ENCODE results near the gene MDC1.
"Not testable (repeated sequence)": the region's sequence is repeated elsewhere in the genome, so short reads cannot be mapped to it uniquely, and the experiment has no call there.

The MDC1 gene, protein sequence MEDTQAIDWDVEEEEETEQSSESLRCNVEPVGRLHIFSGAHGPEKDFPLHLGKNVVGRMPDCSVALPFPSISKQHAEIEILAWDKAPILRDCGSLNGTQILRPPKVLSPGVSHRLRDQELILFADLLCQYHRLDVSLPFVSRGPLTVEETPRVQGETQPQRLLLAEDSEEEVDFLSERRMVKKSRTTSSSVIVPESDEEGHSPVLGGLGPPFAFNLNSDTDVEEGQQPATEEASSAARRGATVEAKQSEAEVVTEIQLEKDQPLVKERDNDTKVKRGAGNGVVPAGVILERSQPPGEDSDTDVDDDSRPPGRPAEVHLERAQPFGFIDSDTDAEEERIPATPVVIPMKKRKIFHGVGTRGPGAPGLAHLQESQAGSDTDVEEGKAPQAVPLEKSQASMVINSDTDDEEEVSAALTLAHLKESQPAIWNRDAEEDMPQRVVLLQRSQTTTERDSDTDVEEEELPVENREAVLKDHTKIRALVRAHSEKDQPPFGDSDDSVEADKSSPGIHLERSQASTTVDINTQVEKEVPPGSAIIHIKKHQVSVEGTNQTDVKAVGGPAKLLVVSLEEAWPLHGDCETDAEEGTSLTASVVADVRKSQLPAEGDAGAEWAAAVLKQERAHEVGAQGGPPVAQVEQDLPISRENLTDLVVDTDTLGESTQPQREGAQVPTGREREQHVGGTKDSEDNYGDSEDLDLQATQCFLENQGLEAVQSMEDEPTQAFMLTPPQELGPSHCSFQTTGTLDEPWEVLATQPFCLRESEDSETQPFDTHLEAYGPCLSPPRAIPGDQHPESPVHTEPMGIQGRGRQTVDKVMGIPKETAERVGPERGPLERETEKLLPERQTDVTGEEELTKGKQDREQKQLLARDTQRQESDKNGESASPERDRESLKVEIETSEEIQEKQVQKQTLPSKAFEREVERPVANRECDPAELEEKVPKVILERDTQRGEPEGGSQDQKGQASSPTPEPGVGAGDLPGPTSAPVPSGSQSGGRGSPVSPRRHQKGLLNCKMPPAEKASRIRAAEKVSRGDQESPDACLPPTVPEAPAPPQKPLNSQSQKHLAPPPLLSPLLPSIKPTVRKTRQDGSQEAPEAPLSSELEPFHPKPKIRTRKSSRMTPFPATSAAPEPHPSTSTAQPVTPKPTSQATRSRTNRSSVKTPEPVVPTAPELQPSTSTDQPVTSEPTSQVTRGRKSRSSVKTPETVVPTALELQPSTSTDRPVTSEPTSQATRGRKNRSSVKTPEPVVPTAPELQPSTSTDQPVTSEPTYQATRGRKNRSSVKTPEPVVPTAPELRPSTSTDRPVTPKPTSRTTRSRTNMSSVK (N-terminal part only)

DNA sequence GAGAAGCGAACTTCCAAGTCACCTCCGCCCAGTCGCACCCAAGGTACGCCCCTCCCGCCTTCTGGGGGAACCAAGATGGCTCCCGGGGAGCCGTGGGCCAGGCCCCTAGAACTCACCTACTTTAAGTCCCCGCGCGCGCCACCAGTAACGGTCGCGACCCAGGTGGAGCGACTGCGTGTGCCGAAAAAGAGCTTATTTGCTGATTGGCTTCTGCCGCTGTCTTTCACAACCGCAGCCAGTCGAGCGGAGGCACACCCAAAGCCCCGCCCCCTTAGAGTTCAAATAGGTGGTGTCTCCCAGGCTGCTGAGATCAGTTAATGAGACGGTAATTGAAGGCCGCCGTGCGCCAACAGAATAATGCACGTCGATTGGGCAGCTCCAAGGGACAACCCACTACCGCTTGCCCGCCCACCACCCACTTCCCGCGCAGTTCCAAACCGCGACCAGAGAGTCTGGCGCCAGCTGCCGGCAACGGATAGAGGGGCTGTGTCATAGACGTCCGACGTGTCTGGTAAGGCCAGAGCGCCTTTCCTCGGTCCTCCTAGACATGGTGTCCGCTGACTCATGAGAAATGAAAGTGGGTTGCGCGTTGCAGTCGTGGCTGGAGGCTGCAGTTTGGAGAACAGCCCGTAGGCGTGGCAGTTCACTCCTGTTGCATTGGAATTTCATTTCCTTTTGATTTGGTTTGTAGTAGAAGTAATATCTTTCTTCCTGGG is at the start of gene MDC1:
Gene MDC1 (minus strand): TSS at position 153 of the 716 bp plus-strand sequence. CDS start 2,106 bp downstream, outside the sequence.
- H3K27ac ChIP-seq (ENCODE audit: low read depth, low read length) = peak within 1 kb of the TSS; percentile 93
- H3K4me1 ChIP-seq (ENCODE audit: control insufficient read depth, insufficient read depth, low read length) = peaks cover 18% of the 10 kb centered on the region
- H3K27me3 ChIP-seq (ENCODE audit: control insufficient read depth, insufficient read depth, low read length) = no peaks in the 10 kb centered on the region
- H3K36me3 ChIP-seq (ENCODE audit: control insufficient read depth, insufficient read depth, low read length) = peaks cover 38% of the 10 kb centered on the region
- no peaks in the 10 kb centered on the region for H3K9me3 ChIP-seq (ENCODE audit: control insufficient read depth, insufficient read depth, low read length)
- peak within 1 kb of the TSS; percentile 96 for H3K9ac ChIP-seq (ENCODE audit: low read depth, low read length)
- H3K4me3 ChIP-seq (ENCODE audit: low read depth, low read length) = peak within 1 kb of the TSS; percentile 77

DNA sequence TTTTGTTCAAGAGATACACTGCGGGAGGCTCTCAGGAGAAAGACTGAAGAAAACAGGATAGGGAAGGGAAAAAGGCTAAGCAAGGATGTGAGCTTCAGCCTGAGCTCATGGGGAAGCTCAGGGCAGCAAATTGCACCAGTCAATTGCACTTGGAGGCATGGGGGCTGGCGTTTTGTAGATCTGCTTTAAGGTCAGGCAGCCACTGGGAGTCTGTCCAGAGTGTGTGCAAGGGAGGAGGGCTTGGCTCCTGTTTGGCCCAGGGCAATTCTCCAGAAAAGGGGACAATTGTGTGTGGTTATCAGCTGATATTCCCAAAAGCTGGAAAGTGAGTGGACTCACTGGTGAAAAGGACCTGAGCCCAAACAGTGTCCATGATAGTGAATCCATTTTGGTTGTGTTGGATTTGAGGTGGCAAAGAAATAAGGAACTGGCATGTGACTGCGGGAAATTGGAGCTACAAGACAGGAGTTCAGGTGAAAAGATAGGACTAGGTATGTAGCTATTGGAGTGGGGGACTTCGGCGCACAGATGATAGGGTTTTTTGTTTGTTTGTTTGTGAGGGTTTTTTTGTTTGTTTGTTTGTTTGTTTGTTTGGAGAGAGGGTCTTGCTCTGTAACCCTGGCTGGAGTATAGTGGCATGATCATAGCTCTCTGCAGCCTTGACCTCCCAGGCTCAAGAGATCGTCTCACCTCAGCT is 49.5 kb upstream of the MDC1 start:
- Histone ChIP-seq H3K27me3 (ENCODE audit: control insufficient read depth, insufficient read depth, low read length) (no peaks in the 10 kb centered on the region), H3K9ac (ENCODE audit: low read depth, low read length) (no peak overlapping the region), H3K36me3 (ENCODE audit: control insufficient read depth, insufficient read depth, low read length) (no peaks in the 10 kb centered on the region), H3K4me1 (ENCODE audit: control insufficient read depth, insufficient read depth, low read length) (peaks cover 49% of the 10 kb centered on the region), H3K9me3 (ENCODE audit: control insufficient read depth, insufficient read depth, low read length) (no peaks in the 10 kb centered on the region), H3K27ac (ENCODE audit: low read depth, low read length) (peak overlapping the region; percentile 95), H3K4me3 (ENCODE audit: low read depth, low read length) (no peak overlapping the region)

DNA sequence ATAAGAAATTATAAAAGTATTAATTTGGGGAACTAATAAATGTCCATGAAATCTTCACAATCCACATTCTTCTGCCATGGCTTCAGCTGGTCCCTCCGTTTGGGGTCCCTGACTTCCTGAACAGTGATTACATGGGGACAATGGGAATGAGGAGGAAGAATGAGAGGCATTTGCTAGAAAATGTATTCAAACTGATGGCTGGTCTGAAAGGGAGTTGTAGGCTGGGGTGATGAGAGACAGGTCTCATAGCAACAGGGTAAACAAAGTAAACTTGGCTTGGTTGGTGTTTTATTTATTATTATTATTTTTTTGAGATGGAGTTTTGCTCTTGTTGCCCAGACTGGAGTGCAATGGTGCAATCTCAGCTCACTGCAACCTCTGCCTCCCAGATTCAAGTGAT is 48.4 kb upstream of the MDC1 start:
- H3K27ac ChIP-seq (ENCODE audit: low read depth, low read length) = peak overlapping the region; percentile 95
- H3K9ac ChIP-seq (ENCODE audit: low read depth, low read length); H3K4me3 ChIP-seq (ENCODE audit: low read depth, low read length); H3K36me3 ChIP-seq (ENCODE audit: control insufficient read depth, insufficient read depth, low read length); H3K27me3 ChIP-seq (ENCODE audit: control insufficient read depth, insufficient read depth, low read length); H3K9me3 ChIP-seq (ENCODE audit: control insufficient read depth, insufficient read depth, low read length): not testable (repeated sequence)
- peaks cover 52% of the 10 kb centered on the region for H3K4me1 ChIP-seq (ENCODE audit: control insufficient read depth, insufficient read depth, low read length)

DNA sequence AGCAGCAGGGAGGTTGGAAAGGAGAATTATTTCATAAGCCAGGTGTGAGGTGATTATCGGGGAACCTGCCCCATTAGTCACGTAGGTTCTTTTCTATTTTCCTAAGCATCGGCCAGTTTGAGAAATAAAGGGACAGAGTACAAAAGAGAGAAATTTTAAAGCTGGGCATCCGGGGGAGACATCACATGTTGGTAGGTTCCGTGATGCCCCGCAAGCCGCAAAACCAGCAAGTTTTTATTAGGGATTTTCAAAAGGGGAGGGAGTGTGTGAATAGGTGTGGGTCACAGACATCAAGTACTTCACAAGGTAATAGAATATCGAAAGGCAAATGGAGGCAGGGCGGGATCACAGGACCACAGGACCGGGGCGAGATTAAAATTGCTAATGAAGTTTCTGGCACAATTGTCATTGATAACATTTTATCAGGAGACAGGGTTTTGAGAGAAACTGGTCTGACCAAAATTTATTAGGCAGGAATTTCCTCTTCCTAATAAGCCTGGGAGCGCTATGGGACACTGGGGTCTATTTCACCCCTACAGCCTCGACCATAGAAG is 47.5 kb upstream of the MDC1 start:
- not testable (repeated sequence) for H3K27me3 ChIP-seq (ENCODE audit: control insufficient read depth, insufficient read depth, low read length); H3K36me3 ChIP-seq (ENCODE audit: control insufficient read depth, insufficient read depth, low read length); H3K9me3 ChIP-seq (ENCODE audit: control insufficient read depth, insufficient read depth, low read length)
- Histone ChIP-seq H3K27ac (ENCODE audit: low read depth, low read length) (peak overlapping the region; percentile 95), H3K4me3 (ENCODE audit: low read depth, low read length) (peak overlapping the region; percentile 15), H3K9ac (ENCODE audit: low read depth, low read length) (peak overlapping the region; percentile 5; the same call in 1 of the 2 replicates), H3K4me1 (ENCODE audit: control insufficient read depth, insufficient read depth, low read length) (peaks cover 44% of the 10 kb centered on the region)

DNA sequence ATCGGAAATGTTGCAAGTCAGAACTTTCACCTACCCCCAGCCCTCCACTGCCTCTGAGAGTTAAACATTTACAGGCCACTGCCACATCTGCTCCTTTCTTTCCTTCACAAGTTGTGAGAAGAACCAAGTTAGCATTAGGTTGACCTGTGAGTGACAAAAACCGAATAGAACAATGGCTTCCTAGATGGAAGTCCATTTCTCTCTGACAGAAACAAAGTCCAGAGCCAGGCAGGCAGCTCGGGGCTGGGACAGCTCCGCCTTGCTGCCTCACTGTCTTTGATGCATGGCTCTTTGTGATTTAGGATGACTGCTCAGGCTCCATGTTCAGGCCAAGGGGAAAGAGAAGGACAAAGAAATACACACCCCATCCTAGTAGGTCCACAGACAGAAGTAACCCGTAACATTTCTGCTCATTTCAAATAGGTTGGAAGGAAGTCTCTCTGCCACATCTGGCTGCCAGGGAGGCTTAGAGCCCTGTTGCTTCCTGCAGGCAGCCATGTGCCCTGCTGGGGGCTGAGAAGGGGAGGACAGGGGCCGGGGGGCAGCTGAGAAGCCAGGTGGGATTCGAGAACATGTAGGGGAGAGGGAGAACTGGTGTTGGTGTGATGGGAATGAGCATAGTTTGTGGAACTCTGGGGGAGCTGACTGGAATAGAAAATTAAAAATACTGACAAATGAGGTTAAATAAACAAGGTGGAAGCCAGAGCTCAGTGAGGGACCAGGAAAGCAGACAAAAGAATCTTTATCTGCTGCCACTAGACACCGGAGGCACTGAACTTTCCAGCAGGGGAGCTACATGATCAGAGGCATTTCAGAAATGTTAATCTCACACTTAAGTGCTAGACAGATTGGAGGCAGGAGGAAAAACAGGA is 46.8 kb upstream of the MDC1 start:
- H3K27me3 ChIP-seq (ENCODE audit: control insufficient read depth, insufficient read depth, low read length) = no peaks in the 10 kb centered on the region
- no peaks in the 10 kb centered on the region for H3K9me3 ChIP-seq (ENCODE audit: control insufficient read depth, insufficient read depth, low read length)
- H3K4me1 ChIP-seq (ENCODE audit: control insufficient read depth, insufficient read depth, low read length) = peaks cover 43% of the 10 kb centered on the region
- peak overlapping the region; percentile 15 for H3K4me3 ChIP-seq (ENCODE audit: low read depth, low read length)
- H3K36me3 ChIP-seq (ENCODE audit: control insufficient read depth, insufficient read depth, low read length) = no peaks in the 10 kb centered on the region
- H3K9ac ChIP-seq (ENCODE audit: low read depth, low read length) = peak overlapping the region; percentile 5
- H3K27ac ChIP-seq (ENCODE audit: low read depth, low read length) = peak overlapping the region; percentile 95

DNA sequence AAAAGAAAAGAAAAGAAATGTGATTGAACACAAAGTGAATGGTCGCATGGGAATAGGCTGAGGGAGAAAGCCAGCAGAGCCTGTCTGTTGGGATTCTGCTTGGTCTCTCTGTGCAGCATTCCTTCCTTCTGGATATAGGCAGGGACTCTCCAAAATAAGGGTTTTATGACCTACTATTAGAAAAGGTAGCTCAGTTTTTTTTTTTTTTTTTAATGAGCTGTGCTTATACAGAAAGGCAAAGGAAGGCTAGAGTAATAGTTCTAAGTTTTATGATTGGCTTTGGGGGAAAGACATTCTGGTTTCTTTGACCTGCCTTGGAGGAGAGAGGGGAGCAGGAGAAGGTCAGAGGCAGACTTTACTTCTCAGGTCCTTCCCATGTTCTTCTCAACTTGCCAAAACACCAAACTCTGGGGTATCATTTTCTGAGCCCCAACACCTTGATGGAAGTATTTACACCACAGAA is 46.1 kb upstream of the MDC1 start:
- Histone ChIP-seq H3K36me3 (ENCODE audit: control insufficient read depth, insufficient read depth, low read length) (no peaks in the 10 kb centered on the region), H3K4me1 (ENCODE audit: control insufficient read depth, insufficient read depth, low read length) (peaks cover 38% of the 10 kb centered on the region), H3K9me3 (ENCODE audit: control insufficient read depth, insufficient read depth, low read length) (no peaks in the 10 kb centered on the region), H3K4me3 (ENCODE audit: low read depth, low read length) (no peak overlapping the region), H3K27ac (ENCODE audit: low read depth, low read length) (peak overlapping the region; percentile 95), H3K27me3 (ENCODE audit: control insufficient read depth, insufficient read depth, low read length) (no peaks in the 10 kb centered on the region), H3K9ac (ENCODE audit: low read depth, low read length) (no peak overlapping the region)

DNA sequence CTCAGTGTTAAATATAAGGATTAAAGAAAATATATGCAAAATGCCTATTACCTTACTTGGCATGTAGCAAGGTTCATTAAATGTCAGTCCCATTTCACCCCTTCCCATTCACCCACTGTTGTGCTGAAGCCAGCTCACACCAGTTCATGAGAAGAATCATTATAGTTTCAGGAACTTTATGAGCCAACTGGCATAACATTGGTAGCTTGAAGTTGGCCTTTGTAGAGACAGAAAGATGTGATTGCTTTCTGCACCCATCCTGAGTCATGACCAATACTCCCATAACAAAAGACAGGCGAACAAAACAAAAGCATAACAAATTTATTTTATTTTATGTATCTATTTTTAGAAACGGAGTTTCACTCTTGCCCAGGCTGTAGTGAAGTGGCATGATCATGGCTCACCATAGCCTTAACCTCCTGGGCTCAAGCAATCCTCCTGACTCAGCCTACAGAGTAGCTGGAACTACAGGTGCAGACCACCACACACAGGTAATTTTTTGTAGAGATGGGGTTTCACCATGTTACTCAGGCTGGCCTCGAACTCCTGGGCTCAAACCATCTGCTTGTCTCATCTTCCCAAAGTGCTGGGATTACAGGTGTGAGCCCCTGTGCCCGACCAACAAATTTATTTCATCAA is 44.8 kb upstream of the MDC1 start:
- H3K27ac ChIP-seq (ENCODE audit: low read depth, low read length) = no peak overlapping the region
- H3K9me3 ChIP-seq (ENCODE audit: control insufficient read depth, insufficient read depth, low read length) = no peaks in the 10 kb centered on the region
- H3K4me3 ChIP-seq (ENCODE audit: low read depth, low read length) = no peak overlapping the region
- no peaks in the 10 kb centered on the region for H3K27me3 ChIP-seq (ENCODE audit: control insufficient read depth, insufficient read depth, low read length)
- no peaks in the 10 kb centered on the region for H3K36me3 ChIP-seq (ENCODE audit: control insufficient read depth, insufficient read depth, low read length)
- H3K4me1 ChIP-seq (ENCODE audit: control insufficient read depth, insufficient read depth, low read length) = peaks cover 37% of the 10 kb centered on the region
- no peak overlapping the region for H3K9ac ChIP-seq (ENCODE audit: low read depth, low read length)

DNA sequence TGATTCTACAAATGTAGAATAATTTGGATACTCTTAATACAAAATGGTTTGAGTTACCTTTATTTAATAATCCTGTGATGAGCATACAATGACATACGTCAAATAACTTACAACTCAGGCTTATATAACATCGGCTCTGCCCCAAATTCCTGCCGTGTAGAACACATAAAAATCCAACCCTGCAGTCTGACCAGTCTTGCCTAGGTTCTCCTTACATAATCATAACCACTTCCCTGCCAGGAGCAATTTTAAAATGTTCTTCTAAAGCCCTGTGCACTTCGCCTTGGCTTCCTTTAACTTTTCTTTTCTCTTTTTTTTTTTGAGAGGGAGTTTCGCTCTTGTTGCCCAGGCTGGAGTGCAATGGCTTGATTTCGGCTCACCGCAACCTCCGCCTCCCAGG is 43.5 kb upstream of the MDC1 start:
- Histone ChIP-seq H3K9me3 (ENCODE audit: control insufficient read depth, insufficient read depth, low read length) (no peaks in the 10 kb centered on the region), H3K27ac (ENCODE audit: low read depth, low read length) (no peak overlapping the region), H3K36me3 (ENCODE audit: control insufficient read depth, insufficient read depth, low read length) (no peaks in the 10 kb centered on the region)

More for the DNA sequence above, 43.5 kb upstream of the MDC1 start:
- Histone ChIP-seq H3K27me3 (ENCODE audit: control insufficient read depth, insufficient read depth, low read length) (no peaks in the 10 kb centered on the region), H3K4me1 (ENCODE audit: control insufficient read depth, insufficient read depth, low read length) (peaks cover 28% of the 10 kb centered on the region), H3K4me3 (ENCODE audit: low read depth, low read length) (no peak overlapping the region), H3K9ac (ENCODE audit: low read depth, low read length) (no peak overlapping the region)

Measured in HUES48 (cell line).